GM12891 (cell line): ENCODE results near the gene ADGRG1.

Experiments
- POLR2A ChIP-seq: IDR thresholded peaks from 2 replicates; pipeline ENCODE4 v1.6.1; 2011; ENCODE audit warnings: low read depth, low read length, control low read depth
- POLR2AphosphoS5 ChIP-seq: IDR thresholded peaks from 2 replicates; pipeline ENCODE4 v1.6.1; 2011; ENCODE audit warnings: low read depth, low read length, control low read depth
- SPI1 ChIP-seq: IDR thresholded peaks from 2 replicates; pipeline ENCODE4 v1.6.1; 2011; ENCODE audit warnings: low read depth, low read length, control low read depth

GRCh38 chr16:57660715-57661463 is 32.5 kb downstream of the ADGRG1 start:
- TF ChIP-seq POLR2AphosphoS5 (no peak), POLR2A (no peak), SPI1 (no peak)
